KBM-7 (cell line): ENCODE results near the gene ENAH.
"Not testable (repeated sequence)": the region's sequence is repeated elsewhere in the genome, so short reads cannot be mapped to it uniquely, and the experiment has no call there.

Experiments
- DNase-seq: peaks from one replicate; pipeline ENCODE4 v3.0.0-alpha.2; 2015
- in situ Hi-C: fragments of 300-500 bp; cut with MboI; formaldehyde crosslinking; loops from 2 replicates; pipeline ENCODE4 v1.14.3; 2020; ENCODE audit warnings: low sequenced_read_pairs, low pct_unique_long_range_greater_than_20kb, mixed read lengths

The ENAH gene

DNA sequence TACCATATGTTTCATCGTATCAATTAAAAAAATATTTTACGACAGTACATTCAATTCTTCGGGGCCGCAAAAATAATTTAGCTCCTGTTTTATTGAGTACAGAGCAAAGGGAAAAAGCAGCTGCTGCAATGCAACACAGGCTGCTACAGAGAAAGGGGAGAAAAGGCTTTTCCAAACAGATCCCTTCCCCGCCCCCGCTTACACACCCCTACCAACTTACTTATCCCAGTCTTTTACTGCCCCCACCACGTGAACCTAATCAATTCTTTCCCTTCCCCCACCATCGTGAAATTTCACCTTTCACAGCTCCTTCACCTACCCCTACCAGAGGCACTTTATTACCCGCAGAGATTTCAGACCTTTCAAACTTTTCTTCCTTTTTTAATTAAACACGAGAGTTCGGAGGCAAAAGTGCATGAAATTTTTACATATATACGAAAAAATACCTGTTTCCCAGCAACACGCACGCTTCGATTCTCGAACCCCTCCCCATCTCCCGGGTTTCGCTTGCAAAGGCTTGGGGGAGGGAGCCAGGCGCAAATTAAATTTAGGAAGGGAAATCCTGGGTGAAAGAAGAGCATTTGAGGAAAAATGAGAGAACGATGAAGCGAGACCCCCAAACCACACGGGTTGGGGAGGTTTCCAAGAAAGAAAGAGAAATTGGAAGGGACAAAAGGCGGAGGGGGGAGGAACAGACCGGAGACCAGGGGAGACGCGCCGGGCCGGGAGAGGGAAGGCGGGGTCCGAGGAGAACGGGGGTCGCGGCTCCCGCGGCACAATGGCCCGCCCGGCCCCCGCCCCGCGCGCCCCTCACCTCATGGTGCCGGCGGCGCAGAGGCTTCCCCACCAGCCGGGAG lies 823 bp downstream of the ENAH start:
- peak; percentile 23 for DNase-seq
- in situ Hi-C loops: no loop called here

DNA sequence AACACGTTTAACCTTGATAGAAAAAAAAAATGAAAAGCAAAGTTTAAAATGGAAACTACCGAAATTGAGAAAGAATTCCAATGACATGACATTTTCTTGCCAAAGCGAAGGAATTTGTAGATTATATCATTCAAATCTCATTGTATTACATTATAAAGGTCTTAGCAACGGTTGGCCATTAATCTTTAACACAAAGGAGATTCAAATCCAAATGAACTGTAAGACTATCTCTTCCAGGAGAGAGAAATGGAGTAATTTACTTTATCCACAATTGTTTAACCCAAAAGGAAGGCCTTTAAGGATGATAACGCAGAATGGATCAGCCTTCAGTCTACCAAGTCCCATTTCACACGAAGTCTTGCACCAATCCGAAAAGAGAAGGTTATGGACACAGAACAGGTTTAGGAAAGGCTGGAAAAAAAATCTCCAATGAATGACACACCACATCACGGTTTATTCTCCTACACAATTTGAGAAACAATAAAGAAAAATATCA lies 1.5 kb downstream of the ENAH start:
- no peak for DNase-seq
- in situ Hi-C loops: no loop called here

DNA sequence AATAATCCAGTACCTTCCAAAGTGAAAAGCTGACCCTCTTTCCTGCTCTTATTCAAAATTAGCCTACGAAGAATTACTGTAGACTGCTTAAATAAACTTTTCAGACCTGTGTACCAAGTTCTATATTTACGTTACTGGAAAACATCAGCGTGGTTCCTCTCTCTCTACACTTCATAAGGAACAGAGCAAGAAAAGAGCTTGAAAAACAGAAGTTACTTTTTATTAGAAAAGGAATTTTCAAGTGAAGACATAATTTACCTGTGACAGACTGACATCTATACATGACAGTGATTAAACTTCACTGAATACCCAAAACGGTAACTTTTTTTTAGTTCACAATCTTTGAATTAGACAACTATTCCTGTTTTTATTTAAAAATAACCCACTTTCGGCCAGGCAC lies 2.7 kb downstream of the ENAH start:
- in situ Hi-C loops: no loop called here
- no peak for DNase-seq

DNA sequence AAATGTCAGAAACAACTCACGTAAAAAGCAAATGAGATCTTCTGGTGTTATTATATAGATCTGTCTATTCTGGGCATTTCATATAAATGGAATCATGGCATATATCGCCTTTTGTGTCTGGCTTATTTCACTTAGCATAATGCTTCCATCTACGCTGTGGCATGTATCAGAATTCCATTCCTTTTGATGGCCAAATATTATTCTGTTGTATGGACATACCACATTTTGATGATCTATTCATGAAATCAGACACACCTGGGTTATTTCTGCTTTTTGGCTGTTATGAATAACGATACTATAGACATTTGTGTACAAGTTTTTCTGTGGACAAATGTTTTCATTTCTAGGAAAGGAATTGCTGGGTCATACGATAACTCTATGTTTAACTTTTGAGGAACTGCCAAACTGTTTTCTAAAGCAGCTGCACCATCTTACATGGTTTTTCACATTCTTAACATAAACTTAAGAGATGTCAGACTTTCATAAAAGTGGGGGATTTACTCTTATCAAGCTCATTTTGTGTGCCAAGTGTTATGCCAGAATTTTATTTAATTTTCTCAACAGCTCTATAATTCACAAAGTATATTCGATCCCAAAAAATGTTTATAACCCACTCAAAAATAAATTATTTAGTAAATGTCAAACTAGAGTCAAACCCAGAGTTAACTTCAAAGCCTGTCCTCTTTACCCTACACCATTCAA lies 7.6 kb downstream of the ENAH start:
- DNase-seq: no peak
- in situ Hi-C loops: no loop called here

DNA sequence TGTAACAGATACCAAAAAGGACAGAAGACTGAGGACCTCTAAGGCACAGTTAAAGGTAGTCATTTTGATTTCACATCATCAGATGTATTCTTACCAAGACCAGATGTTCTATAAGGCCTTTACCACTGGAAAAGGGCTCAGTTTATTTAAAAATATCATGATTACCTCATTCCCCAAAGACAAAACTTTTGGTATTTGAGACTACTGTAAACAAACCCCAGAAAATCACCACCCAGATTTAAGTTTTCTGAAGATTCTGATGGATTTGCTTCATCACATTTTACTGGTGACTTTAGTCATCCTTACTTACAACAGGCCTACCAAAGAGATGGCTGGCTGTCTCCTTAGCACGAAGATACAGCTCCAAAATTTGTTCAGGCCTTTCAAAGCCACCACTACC lies 8.3 kb downstream of the ENAH start:
- in situ Hi-C loops: no loop called here
- DNase-seq: no peak

DNA sequence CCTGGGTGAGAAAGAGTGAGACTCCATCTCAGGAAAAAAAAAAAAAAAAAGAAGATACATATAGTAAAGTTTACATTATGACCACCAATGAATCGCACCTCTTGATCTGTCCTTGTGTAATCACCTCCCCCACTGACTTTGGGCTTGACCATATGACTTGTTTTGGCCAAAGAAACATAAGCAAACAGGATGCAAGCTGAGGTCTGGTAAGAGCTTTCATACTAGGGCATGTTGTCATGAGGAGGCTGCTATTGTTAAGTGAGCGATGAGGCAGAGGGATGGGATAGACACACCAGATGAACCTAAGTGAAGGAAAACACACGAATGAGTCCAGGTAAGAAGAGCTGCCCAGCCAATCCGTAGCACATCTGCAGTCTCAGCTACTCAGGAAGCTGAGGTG lies 10.7 kb downstream of the ENAH start:
- DNase-seq: no peak
- in situ Hi-C loops: no loop called here

DNA sequence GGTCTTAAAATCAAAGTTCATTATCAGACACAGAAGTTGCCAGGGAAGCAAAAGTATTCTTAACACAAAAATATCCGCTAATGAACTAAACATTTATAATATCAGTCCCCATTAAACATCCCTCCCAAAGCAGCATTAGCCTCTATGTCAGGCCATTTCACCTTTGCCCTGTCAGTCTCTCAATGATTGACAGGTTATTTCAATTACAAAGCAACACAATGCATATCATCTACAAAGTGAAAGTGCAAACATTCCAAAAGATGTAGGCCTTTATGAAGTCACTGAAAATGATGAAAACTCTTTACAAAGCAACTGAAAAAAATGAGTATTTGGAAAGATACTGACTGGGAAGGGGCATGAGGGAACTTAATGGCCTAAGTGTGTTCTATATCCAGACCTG lies 14.1 kb downstream of the ENAH start:
- in situ Hi-C loops: no loop called here
- DNase-seq: no peak

DNA sequence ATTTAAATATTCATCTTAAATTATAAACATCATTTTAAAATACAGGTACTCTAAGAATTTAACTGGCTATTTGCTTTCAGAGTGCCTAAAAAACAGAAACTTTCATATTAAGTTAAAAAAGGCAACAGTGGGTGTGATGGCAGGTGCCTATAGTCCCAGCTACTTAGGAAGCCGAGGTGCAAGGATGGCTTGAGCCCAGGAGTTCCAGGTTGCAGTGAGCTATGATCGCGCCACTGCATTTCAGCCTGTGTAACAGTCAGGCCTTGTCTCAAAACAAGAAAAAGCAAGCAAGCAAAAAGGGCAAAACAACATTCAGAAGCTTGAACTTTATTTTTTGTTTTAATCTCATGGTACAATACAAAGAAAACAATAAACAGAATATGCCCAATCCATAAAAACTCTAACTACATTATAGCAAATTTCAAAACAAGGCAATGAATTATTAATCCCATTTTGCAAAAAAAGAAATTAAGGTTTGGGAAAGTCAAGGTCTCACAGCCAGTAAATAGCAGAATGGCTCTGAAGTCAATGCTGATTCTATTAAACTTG lies 15.2 kb downstream of the ENAH start:
- DNase-seq: no peak
- in situ Hi-C loops: no loop called here

DNA sequence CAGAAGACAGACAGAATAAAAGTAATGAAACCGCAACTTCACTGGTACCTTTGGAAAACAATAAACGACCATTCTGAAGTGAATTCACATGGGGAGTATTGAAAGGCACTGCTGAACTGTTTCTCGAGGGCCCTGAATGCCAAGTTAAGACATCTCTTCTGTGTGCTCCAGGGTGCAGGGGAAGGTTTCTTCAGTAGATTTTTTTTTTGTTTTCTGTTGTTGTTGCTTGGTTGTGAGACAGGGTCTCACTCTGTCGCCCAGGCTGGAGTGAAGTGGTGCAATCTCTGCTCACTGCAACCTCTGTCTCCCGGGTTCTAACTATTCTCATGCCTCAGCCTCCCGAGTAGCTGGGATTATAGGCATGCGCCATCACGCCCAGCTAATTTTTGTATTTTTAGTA lies 15.9 kb downstream of the ENAH start:
- DNase-seq, in situ Hi-C loops: not testable (repeated sequence)

DNA sequence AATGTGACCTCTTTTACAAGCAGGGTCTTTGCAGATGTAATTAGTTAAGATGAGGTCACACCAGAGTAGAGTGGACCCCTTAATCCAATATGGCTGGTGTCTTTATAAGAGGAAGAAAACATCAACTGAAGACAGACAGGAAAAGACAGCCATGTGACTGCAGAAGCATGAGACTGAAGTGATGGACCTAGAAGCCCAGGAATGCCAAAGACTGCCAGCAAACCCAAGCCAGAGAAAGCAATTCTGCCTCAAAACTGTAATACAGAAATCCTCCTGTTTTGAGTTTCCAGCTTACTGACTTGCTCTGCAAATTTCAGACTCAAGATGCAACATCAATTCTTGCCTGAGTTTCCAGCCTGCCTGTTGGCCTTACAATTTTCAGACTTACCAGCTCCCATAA lies 17.3 kb downstream of the ENAH start:
- in situ Hi-C loops: no loop called here

DNA sequence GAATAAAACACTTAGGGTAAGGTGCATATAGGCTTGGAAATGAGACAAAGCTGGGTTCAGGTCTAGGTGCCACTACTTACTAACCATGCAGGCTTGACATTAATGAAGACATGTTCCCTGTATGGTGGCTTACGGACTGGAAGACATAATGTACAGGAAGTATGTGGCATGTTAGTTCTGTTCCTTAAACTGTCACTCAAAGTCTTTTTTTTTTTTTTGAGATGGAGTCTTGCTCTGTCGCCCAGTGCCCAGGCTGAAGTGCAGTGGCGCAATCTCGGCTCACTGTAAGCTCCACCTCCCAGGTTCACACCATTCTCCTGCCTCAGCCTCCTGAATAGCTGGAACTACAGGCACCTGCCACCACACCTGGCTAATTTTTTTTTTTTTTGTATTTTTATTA lies 20.1 kb downstream of the ENAH start:
- in situ Hi-C loops, DNase-seq: not testable (repeated sequence)

More for the DNA sequence above, 17.3 kb downstream of the ENAH start:
- no peak for DNase-seq

DNA sequence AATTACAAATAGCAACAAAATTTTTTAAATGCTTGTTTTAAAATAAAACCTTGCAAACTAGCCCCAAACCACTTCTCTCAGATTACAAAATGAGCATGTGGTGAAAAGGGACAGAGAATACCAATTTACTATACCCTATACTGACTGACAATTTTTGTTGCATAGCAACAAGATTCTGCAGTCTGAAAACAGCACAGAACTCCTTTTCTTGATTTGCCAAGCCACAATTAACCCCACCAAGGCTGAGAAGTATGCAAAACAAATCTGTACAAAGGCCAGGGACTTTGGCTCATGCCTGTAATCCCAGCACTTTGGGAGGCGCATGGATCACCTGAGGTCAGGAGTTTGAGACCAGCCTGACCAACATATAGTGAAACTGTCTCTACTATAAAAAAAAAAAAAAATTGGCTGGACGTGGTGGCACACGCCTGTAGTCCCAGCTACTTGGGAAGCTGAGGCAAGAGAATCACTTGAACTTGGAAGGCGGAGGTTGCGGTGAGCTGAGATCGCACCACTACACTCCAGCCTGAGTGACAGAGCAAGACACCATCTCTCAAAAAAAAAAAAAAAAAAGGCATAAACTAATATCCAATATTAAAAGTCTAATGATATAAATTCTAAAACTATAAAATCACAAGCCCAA lies 21.8 kb downstream of the ENAH start:
- no peak for DNase-seq
- in situ Hi-C loops: no loop called here

DNA sequence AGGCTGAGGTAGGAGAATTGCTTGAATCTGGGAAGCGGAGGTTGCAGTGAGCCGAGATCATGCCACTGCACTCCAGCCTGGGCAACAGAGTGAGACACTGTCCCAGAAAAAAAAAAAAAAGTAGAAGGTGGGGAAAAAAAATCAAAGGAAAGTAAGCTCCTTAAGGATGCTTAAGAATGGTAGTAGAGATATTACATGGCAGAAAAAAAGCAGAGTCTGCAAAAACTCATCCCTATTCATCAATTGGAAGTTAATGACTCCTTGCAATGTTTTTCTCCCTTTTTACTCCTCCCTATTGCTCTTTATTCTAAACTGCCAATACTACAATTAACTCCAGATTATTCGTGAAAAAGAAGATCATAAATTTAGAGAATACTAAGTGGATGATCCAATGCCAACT lies 23.4 kb downstream of the ENAH start:
- DNase-seq: no peak
- in situ Hi-C loops: no loop called here

DNA sequence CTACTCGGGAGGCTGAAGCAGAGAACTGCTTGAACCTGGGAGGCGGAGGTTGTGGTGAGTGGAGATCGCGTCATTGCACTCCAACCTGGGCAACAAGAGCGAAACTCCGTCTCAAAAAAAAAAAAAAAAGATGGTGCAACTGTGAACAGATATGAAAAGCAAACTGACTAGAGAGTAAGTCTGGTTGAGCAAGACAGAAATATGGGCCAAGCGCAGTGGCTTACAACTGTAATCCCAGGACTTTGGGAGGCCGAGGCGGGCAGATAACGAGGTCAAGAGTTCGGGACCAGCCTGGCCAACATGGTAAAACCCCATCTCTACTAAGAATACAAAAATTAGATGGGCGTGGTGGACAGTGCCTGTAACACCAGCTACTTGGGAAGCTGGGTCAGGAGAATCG lies 24.1 kb downstream of the ENAH start:
- in situ Hi-C loops, DNase-seq: not testable (repeated sequence)

DNA sequence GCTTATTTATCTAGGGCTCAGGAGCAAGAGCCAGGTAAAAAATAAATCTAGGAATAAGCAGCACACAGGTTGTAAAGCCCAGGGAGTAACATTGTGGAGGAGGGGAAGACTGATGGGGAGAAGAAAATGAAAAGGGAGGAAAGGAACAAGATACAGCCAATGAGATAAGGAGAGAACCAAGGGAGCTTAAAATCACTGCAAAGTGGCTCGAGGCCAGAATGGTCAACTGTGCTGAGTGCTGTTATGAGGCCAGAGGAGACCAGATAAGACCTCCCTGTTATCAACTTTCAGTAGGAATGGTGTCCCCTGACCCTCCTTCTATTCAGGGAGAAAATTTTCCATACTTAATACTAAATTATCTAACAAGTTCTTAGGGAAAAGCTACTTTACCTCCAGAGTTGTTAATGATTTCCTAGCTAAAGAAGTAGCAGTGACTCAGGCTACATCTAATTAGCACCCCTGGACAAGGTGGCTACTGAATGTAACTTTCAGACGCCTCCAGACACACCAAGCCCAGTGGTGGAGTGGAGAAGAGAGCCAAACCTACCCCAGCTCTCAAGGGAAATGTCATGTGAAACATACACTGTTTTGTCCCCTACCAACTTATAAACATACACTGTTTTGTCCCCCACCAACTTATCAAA lies 25.5 kb downstream of the ENAH start:
- in situ Hi-C loops: no loop called here
- no peak for DNase-seq

DNA sequence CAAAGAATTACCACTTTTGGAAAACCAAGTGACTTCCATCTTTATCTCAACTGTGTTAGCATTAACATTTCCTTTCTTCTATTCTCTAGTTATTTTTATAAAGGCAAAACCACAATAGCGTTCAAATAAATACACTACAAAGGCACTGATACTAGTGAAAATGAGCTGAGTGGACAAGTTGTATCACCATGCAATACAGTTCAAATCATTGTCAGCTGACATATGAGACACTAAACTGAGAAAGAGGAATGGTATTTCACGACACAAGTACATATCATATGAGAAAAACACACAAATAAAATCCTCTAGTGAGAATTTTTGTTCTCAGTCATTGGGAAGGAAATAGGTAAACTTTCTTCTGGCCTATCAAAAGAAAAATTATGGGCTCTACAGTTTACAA lies 26.2 kb downstream of the ENAH start:
- DNase-seq: no peak
- in situ Hi-C loops: no loop called here

DNA sequence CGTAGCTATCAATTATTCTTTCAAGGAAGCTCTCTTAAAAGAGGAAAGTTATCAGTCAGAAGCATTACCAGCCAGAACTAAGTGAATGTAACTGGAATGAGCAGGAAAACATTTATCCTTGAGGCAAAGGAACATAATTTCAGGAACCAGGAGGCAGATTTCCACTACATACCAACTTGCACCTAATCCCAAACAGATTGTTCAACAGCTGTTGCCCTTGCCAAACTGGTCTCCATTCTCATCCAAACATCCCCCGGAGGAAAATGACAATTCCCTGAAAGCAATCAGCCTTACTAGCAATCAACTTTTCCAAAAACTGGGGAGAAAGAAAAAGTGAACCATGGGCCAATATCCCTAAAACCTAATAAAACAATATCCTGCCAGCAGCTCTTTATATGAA lies 35.0 kb downstream of the ENAH start:
- no peak for DNase-seq
- in situ Hi-C loops: no loop called here

DNA sequence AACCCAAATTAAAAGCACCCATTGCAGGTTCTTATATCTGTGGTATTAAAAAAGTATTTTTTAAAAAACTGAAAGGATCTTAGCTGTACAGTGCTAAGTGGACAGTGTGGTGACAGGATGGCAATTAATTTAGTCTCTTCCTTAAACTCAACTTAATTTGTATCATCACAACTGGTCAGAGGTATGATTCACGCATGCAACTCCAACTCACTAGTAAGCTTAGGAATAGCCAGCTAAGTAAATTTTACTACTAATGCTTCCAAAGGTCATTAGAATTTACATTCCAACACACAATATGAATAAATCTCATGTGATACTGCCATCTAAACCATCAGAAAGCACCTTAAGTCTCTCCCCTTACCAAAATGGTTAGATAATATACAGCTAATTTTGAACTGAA lies 35.4 kb downstream of the ENAH start:
- in situ Hi-C loops: no loop called here
- DNase-seq: no peak

DNA sequence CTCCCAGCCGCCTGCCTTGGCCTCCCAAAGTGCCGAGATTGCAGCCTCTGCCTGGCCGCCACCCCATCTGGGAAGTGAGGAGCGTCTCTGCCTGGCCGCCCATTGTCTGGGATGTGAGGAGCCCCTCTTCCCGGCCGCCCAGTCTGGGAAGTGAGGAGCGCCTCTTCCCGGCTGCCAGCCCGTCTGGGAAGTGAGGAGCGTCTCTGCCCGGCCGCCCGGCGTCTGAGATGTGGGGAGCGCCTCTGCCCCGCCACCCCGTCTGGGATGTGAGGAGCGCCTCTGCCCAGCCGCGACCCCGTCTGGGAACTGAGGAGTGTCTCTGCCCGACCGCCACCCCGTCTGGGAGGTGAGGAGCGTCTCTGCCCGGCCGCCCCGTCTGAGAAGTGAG lies 37.5 kb downstream of the ENAH start:
- in situ Hi-C loops, DNase-seq: not testable (repeated sequence)
